ENCODE measurements around the gene MINDY4.

Gene MINDY4

GRCh38 chr7:30743371-30744074, 27.7 kb upstream of the MINDY4 start:
- peak; percentile 83 for DNase-seq (ENCODE audit: low spot score)

GRCh38 chr7:30744075-30744417, 27.2 kb upstream of the MINDY4 start:
- no peak for DNase-seq (ENCODE audit: low spot score)

- no peak for DNase-seq (ENCODE audit: low spot score)
Observed at GRCh38 chr7:30745261-30745941, 25.8 kb upstream of the MINDY4 start.

- DNase-seq (ENCODE audit: low spot score) = no peak
Observed at GRCh38 chr7:30750010-30750409, 21.2 kb upstream of the MINDY4 start.

- DNase-seq (ENCODE audit: low spot score) = peak; percentile 88
Observed at GRCh38 chr7:30750683-30751650, 20.2 kb upstream of the MINDY4 start.

- no peak for DNase-seq (ENCODE audit: low spot score)
Observed at GRCh38 chr7:30751696-30752273, 19.4 kb upstream of the MINDY4 start, which contains the start of gene INMT. INMT (plus strand) TSS chr7:30752135; CDS start chr7:30752151, 16 bp downstream.

- DNase-seq (ENCODE audit: low spot score) = no peak
Observed at GRCh38 chr7:30752484-30752883, 18.7 kb upstream of the MINDY4 start.

GRCh38 chr7:30752979-30753378, 18.2 kb upstream of the MINDY4 start:
- peak; percentile 62 for DNase-seq (ENCODE audit: low spot score)

GRCh38 chr7:30754315-30754877, 16.8 kb upstream of the MINDY4 start:
- no peak for DNase-seq (ENCODE audit: low spot score)

- DNase-seq (ENCODE audit: low spot score) = peak; percentile 34
Observed at GRCh38 chr7:30755384-30756154, 15.6 kb upstream of the MINDY4 start.

- DNase-seq (ENCODE audit: low spot score) = no peak
Observed at GRCh38 chr7:30757342-30757692, 13.9 kb upstream of the MINDY4 start.

GRCh38 chr7:30760514-30761213, 10.6 kb upstream of the MINDY4 start:
- no peak for DNase-seq (ENCODE audit: low spot score)

GRCh38 chr7:30761214-30762156, 9.7 kb upstream of the MINDY4 start:
- no peak for DNase-seq (ENCODE audit: low spot score)

- no peak for DNase-seq (ENCODE audit: low spot score)
Observed at GRCh38 chr7:30764030-30764975, 6.9 kb upstream of the MINDY4 start.

GRCh38 chr7:30765408-30765807, 5.8 kb upstream of the MINDY4 start:
- no peak for DNase-seq (ENCODE audit: low spot score)

GRCh38 chr7:30770845-30771173, 408 bp upstream of the MINDY4 start:
- no peak for DNase-seq (ENCODE audit: low spot score)

GRCh38 chr7:30771880-30772425, 736 bp downstream of the MINDY4 start:
- DNase-seq (ENCODE audit: low spot score) = no peak

GRCh38 chr7:30772984-30773383, 1.8 kb downstream of the MINDY4 start:
- no peak for DNase-seq (ENCODE audit: low spot score)

Data from AG20443 (cell line).